ENCODE data around the gene PPP6R3. TPM values are rescaled to one million over a fixed set of nuclear protein-coding genes. Genes with fewer than 3 reads are reported as not detected.
"Not testable (repeated sequence)": the region's sequence is repeated elsewhere in the genome, so short reads cannot be mapped to it uniquely, and the experiment has no call there.

The PPP6R3 gene
- total RNA-seq, 1 experiment from 2014 or later: 163 TPM

- intact Hi-C loops (cut with micrococcal nuclease; ENCODE audit: unreplicated experiment): no loop called here
- no peak for ATAC-seq
- BruUV-seq (replicated peaks): no TSS peak
- H3K27ac ChIP-seq (ENCODE audit: low read length): no peak overlapping the region
- H3K4me1 ChIP-seq (ENCODE audit: control insufficient read depth, insufficient read depth, low read length): peaks cover 22% of the 10 kb centered on the region
- CTCF ChIA-PET: interaction anchor here (0.5 kb wide), 1 partner anchor 360 kb away, joined by 4 read pairs; no protein-coding TSS in a partner anchor
- POLR2A ChIA-PET: no interaction called here
- no peak overlapping the region for H3K4me3 ChIP-seq (ENCODE audit: low read depth in 2 of 2, low read length in 2 of 2)
- TF ChIP-seq CTCF (IDR thresholded peaks at IDR 0.05) (no peak), POLR2AphosphoS5 (IDR thresholded peaks at IDR 0.05; ENCODE audit: low read depth, low read length) (no peak), TCF7L2 (IDR thresholded peaks at IDR 0.05; ENCODE audit: low read depth, low read length) (no peak), SIN3A (IDR thresholded peaks at IDR 0.05; ENCODE audit: borderline replicate concordance, insufficient read depth, low read depth, low read length) (no peak)
- TF ChIP-seq, protein P1, sequence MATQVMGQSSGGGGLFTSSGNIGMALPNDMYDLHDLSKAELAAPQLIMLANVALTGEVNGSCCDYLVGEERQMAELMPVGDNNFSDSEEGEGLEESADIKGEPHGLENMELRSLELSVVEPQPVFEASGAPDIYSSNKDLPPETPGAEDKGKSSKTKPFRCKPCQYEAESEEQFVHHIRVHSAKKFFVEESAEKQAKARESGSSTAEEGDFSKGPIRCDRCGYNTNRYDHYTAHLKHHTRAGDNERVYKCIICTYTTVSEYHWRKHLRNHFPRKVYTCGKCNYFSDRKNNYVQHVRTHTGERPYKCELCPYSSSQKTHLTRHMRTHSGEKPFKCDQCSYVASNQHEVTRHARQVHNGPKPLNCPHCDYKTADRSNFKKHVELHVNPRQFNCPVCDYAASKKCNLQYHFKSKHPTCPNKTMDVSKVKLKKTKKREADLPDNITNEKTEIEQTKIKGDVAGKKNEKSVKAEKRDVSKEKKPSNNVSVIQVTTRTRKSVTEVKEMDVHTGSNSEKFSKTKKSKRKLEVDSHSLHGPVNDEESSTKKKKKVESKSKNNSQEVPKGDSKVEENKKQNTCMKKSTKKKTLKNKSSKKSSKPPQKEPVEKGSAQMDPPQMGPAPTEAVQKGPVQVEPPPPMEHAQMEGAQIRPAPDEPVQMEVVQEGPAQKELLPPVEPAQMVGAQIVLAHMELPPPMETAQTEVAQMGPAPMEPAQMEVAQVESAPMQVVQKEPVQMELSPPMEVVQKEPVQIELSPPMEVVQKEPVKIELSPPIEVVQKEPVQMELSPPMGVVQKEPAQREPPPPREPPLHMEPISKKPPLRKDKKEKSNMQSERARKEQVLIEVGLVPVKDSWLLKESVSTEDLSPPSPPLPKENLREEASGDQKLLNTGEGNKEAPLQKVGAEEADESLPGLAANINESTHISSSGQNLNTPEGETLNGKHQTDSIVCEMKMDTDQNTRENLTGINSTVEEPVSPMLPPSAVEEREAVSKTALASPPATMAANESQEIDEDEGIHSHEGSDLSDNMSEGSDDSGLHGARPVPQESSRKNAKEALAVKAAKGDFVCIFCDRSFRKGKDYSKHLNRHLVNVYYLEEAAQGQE (IDR thresholded peaks at IDR 0.05; ENCODE audit: insufficient read depth in 1 of 2, low read depth in 2 of 2, low read length in 1 of 2): no peak
- in situ Hi-C loops (cut with HindIII; ENCODE audit: low pct_unique_long_range_greater_than_20kb, low sequenced_read_pairs): no loop called here
- no peak for DNase-seq (ENCODE audit: low read depth, low spot score)
- no peaks in the 10 kb centered on the region for H3K27me3 ChIP-seq (ENCODE audit: control insufficient read depth, insufficient read depth, low read length)
- peaks cover 5% of the 10 kb centered on the region; the same call in 1 of the 2 replicates for H3K36me3 ChIP-seq (ENCODE audit: control insufficient read depth, insufficient read depth, low read length)
- H3K9me3 ChIP-seq (ENCODE audit: control insufficient read depth, insufficient read depth, low read depth, low read length): no peaks in the 10 kb centered on the region
These were observed 3.2 kb upstream of the PPP6R3 start for GRCh38 chr11:68457216-68457897.

DNA sequence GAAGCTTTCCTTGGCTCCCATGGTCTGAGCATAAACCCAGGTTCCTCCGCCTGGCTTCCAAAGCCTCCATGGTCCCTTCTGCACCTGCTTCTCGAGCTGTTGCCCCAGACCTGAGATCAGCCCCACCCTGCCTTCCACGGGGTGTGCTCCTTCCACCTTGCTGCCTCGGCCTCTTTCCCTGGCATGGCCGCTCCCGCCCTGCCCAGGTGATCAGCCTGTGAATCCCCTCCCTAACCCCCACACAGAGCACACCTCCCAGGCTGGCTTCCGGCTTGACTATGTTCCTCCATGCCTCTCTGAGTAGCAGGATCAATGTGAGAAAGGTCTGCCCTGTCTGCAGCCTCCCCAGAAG is 2.7 kb upstream of the PPP6R3 start:
- ATAC-seq (no peak), DNase-seq (ENCODE audit: low read depth, low spot score) (no peak)
- Histone ChIP-seq H3K36me3 (ENCODE audit: control insufficient read depth, insufficient read depth, low read length) (peaks cover 5% of the 10 kb centered on the region; the same call in 1 of the 2 replicates), H3K27me3 (ENCODE audit: control insufficient read depth, insufficient read depth, low read length) (no peaks in the 10 kb centered on the region), H3K27ac (ENCODE audit: low read length) (no peak overlapping the region), H3K4me1 (ENCODE audit: control insufficient read depth, insufficient read depth, low read length) (peaks cover 27% of the 10 kb centered on the region), H3K9me3 (ENCODE audit: control insufficient read depth, insufficient read depth, low read depth, low read length) (no peaks in the 10 kb centered on the region), H3K4me3 (ENCODE audit: low read depth in 2 of 2, low read length in 2 of 2) (no peak overlapping the region)
- ChIA-PET CTCF (interaction anchor here (0.5 kb wide), 1 partner anchor 360 kb away, joined by 4 read pairs; no protein-coding TSS in a partner anchor), POLR2A (no interaction called here)
- in situ Hi-C loops (cut with HindIII; ENCODE audit: low pct_unique_long_range_greater_than_20kb, low sequenced_read_pairs): no loop called here
- TF ChIP-seq, protein P1 (IDR thresholded peaks at IDR 0.05; ENCODE audit: insufficient read depth in 1 of 2, low read depth in 2 of 2, low read length in 1 of 2): no peak
- TF ChIP-seq TCF7L2 (IDR thresholded peaks at IDR 0.05; ENCODE audit: low read depth, low read length) (no peak), SIN3A (IDR thresholded peaks at IDR 0.05; ENCODE audit: borderline replicate concordance, insufficient read depth, low read depth, low read length) (no peak), POLR2AphosphoS5 (IDR thresholded peaks at IDR 0.05; ENCODE audit: low read depth, low read length) (no peak), CTCF (IDR thresholded peaks at IDR 0.05) (no peak)
- intact Hi-C loops (cut with micrococcal nuclease; ENCODE audit: unreplicated experiment): no loop called here
- no TSS peak for BruUV-seq (replicated peaks)

GRCh38 chr11:68458340-68458739 is 2.2 kb upstream of the PPP6R3 start:
- ChIA-PET CTCF (interaction anchor here (0.7 kb wide), 1 partner anchor 48 kb away, joined by 3 read pairs; no protein-coding TSS in a partner anchor), POLR2A (interaction anchor here (0.6 kb wide), 1 partner anchor 284 kb away, joined by 19 read pairs; no protein-coding TSS in a partner anchor)
- H3K27me3 ChIP-seq (ENCODE audit: control insufficient read depth, insufficient read depth, low read length); ATAC-seq; H3K9me3 ChIP-seq (ENCODE audit: control insufficient read depth, insufficient read depth, low read depth, low read length); H3K4me3 ChIP-seq (ENCODE audit: low read depth in 2 of 2, low read length in 2 of 2); H3K36me3 ChIP-seq (ENCODE audit: control insufficient read depth, insufficient read depth, low read length); H3K27ac ChIP-seq (ENCODE audit: low read length); BruUV-seq (replicated peaks); intact Hi-C loops (cut with micrococcal nuclease; ENCODE audit: unreplicated experiment); DNase-seq (ENCODE audit: low read depth, low spot score); in situ Hi-C loops (cut with HindIII; ENCODE audit: low pct_unique_long_range_greater_than_20kb, low sequenced_read_pairs): not testable (repeated sequence)
- H3K4me1 ChIP-seq (ENCODE audit: control insufficient read depth, insufficient read depth, low read length): peaks cover 32% of the 10 kb centered on the region

All from Panc1 (cell line).